Activated CD4-positive, CD25-positive, alpha-beta regulatory T cell treated with anti-CD3 and anti-CD28 coated beads, Interleukin-2, amount 50 U/mL, for 72 hours (primary cell): Measurements from ENCODE around the gene GABPB1.

ENCODE experiments used
- DNase-seq: peaks from one replicate; pipeline ENCODE4 v3.0.0; 2021

Gene GABPB1

GRCh38 chr15:50341616-50342136 lies 13.3 kb downstream of the GABPB1 start:
- DNase-seq: no peak

GRCh38 chr15:50340416-50340815 lies 14.6 kb downstream of the GABPB1 start:
- no peak for DNase-seq

GRCh38 chr15:50339717-50340116 lies 15.3 kb downstream of the GABPB1 start:
- DNase-seq: no peak

- no peak for DNase-seq
Measured at GRCh38 chr15:50335251-50335650, 19.7 kb downstream of the GABPB1 start.

- no peak for DNase-seq
Measured at GRCh38 chr15:50333229-50333628, 21.8 kb downstream of the GABPB1 start.

- no peak for DNase-seq
Measured at GRCh38 chr15:50330921-50331320, 24.1 kb downstream of the GABPB1 start.

- DNase-seq: no peak
Measured at GRCh38 chr15:50328116-50328515, 26.9 kb downstream of the GABPB1 start.

GRCh38 chr15:50321680-50322210 lies 33.3 kb downstream of the GABPB1 start:
- DNase-seq: no peak

GRCh38 chr15:50320504-50320903 lies 34.5 kb downstream of the GABPB1 start:
- DNase-seq: no peak

GRCh38 chr15:50318697-50319096 lies 36.3 kb downstream of the GABPB1 start:
- DNase-seq: no peak

GRCh38 chr15:50315814-50316630 lies 39.0 kb downstream of the GABPB1 start:
- no peak for DNase-seq

- DNase-seq: no peak
Measured at GRCh38 chr15:50312636-50313035, 42.4 kb downstream of the GABPB1 start.

GRCh38 chr15:50307799-50308198 lies 47.2 kb downstream of the GABPB1 start:
- no peak for DNase-seq

GRCh38 chr15:50304836-50305235 lies 50.2 kb downstream of the GABPB1 start:
- no peak for DNase-seq

GRCh38 chr15:50302581-50302980 lies 52.4 kb downstream of the GABPB1 start:
- no peak for DNase-seq

GRCh38 chr15:50298340-50298739 lies 56.7 kb downstream of the GABPB1 start:
- DNase-seq: no peak

- no peak for DNase-seq
Measured at GRCh38 chr15:50295966-50296365, 59.0 kb downstream of the GABPB1 start.

- DNase-seq: no peak
Measured at GRCh38 chr15:50289749-50290148, 65.2 kb downstream of the GABPB1 start.

- DNase-seq: no peak
Measured at GRCh38 chr15:50287324-50288116, 67.5 kb downstream of the GABPB1 start.

GRCh38 chr15:50281427-50281826 lies 73.6 kb downstream of the GABPB1 start:
- no peak for DNase-seq

- no peak for DNase-seq
Measured at GRCh38 chr15:50280271-50280670, 74.7 kb downstream of the GABPB1 start.

- DNase-seq: no peak
Measured at GRCh38 chr15:50278496-50278895, 76.5 kb downstream of the GABPB1 start.

- DNase-seq: no peak
Measured at GRCh38 chr15:50277370-50277769, 77.6 kb downstream of the GABPB1 start.

- no peak for DNase-seq
Measured at GRCh38 chr15:50275908-50276307, 79.1 kb downstream of the GABPB1 start.
